HepG2 (cell line): ENCODE data around the gene SETD2. TPM values are rescaled to one million over a fixed set of nuclear protein-coding genes. Genes with fewer than 3 reads are reported as not detected.

Experiments
- FIP1L1 ChIP-seq: fragments of 200-400 bp; formaldehyde crosslinking; IDR thresholded peaks from 2 replicates; pipeline ENCODE4 v1.6.1; 2018; ENCODE audit warnings: low read depth, mild to moderate bottlenecking, low read length, moderate library complexity, borderline replicate concordance; ENCODE audit not compliant: insufficient read depth
- IKZF4 ChIP-seq: sonication (generic); formaldehyde crosslinking; IDR thresholded peaks from 2 replicates; pipeline ENCODE4 v1.5.1; 2020; ENCODE audit warnings: borderline replicate concordance, mild to moderate bottlenecking, low read depth, missing genetic modification reagents; ENCODE audit errors: not compliant biosample characterization
- NFKB2 ChIP-seq: sonication (generic); formaldehyde crosslinking; IDR thresholded peaks from 2 replicates; pipeline ENCODE4 v1.4.0; 2020; ENCODE audit warnings: missing genetic modification reagents, borderline replicate concordance
- THAP9 ChIP-seq: sonication (generic); formaldehyde crosslinking; IDR thresholded peaks from 2 replicates; pipeline ENCODE4; 2020; ENCODE audit warnings: missing genetic modification reagents, mild to moderate bottlenecking, borderline replicate concordance
- ZNF572 ChIP-seq: sonication (generic); formaldehyde crosslinking; IDR thresholded peaks from 2 replicates; pipeline ENCODE4 v1.5.1; 2020; ENCODE audit warnings: mild to moderate bottlenecking, missing genetic modification reagents
- polyA plus RNA-seq, 8 experiments: library from polyadenylated mRNA; depleted of rRNA in 3 of 8; stranded (reverse) in 7 of 8; unstranded in 1 of 8; fragments of >200 nt; fragmentation: Illumina TruSeq in 4 of 8; extraction: Trizol in 4 of 8; gene quantifications; 2 replicates each; pipeline versions ENCODE4 v1.2.1 to v1.2.3, GENCODE V29; 2011 to 2016; ENCODE audit warnings: low read depth in 4 of 8, missing spikeins in 1 of 8, mixed read lengths in 1 of 8; ENCODE audit not compliant: insufficient read depth in 1 of 8
- total RNA-seq, 5 experiments: library from RNA; depleted of rRNA; stranded (reverse); fragments of >200 nt; fragmentation: Illumina TruSeq; extraction: Trizol; gene quantifications; 2 replicates each; pipeline ENCODE4 v1.2.3, GENCODE V29; 2016; ENCODE audit warnings: low read depth in 1 of 5
- TF ChIP-seq, protein P1 (sequence below): IDR thresholded peaks from 2 replicates; pipeline ENCODE4 v1.6.1; 2018; ENCODE audit warnings: missing genetic modification reagents, mild to moderate bottlenecking, missing compliant biosample characterization
- TF ChIP-seq, protein P2 (sequence below): sonication (generic); formaldehyde crosslinking; IDR thresholded peaks from 2 replicates; pipeline ENCODE4 v1.4.0; 2020; ENCODE audit warnings: missing genetic modification reagents, borderline replicate concordance

Gene SETD2
- total and polyA plus RNA-seq, 2 of the 13 experiments (the other 11 are each of a cell fraction or from before 2014, with no cell fraction given) = 14.2 to 24.2 TPM

- TF ChIP-seq THAP9 (CRISPR knock-in tag) (no peak), ZNF572 (no peak), IKZF4 (CRISPR knock-in tag) (no peak), FIP1L1 (no peak), NFKB2 (CRISPR knock-in tag) (no peak)
- TF ChIP-seq, protein P1, sequence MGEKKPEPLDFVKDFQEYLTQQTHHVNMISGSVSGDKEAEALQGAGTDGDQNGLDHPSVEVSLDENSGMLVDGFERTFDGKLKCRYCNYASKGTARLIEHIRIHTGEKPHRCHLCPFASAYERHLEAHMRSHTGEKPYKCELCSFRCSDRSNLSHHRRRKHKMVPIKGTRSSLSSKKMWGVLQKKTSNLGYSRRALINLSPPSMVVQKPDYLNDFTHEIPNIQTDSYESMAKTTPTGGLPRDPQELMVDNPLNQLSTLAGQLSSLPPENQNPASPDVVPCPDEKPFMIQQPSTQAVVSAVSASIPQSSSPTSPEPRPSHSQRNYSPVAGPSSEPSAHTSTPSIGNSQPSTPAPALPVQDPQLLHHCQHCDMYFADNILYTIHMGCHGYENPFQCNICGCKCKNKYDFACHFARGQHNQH (CRISPR knock-in tag) = no peak
- TF ChIP-seq, protein P2, sequence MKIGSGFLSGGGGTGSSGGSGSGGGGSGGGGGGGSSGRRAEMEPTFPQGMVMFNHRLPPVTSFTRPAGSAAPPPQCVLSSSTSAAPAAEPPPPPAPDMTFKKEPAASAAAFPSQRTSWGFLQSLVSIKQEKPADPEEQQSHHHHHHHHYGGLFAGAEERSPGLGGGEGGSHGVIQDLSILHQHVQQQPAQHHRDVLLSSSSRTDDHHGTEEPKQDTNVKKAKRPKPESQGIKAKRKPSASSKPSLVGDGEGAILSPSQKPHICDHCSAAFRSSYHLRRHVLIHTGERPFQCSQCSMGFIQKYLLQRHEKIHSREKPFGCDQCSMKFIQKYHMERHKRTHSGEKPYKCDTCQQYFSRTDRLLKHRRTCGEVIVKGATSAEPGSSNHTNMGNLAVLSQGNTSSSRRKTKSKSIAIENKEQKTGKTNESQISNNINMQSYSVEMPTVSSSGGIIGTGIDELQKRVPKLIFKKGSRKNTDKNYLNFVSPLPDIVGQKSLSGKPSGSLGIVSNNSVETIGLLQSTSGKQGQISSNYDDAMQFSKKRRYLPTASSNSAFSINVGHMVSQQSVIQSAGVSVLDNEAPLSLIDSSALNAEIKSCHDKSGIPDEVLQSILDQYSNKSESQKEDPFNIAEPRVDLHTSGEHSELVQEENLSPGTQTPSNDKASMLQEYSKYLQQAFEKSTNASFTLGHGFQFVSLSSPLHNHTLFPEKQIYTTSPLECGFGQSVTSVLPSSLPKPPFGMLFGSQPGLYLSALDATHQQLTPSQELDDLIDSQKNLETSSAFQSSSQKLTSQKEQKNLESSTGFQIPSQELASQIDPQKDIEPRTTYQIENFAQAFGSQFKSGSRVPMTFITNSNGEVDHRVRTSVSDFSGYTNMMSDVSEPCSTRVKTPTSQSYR (CRISPR knock-in tag) = no peak
- TF ChIP-seq, all 625 proteins: peak for 0
These were observed 121.6 kb downstream of the SETD2 start (continued) for GRCh38 chr3:47042231-47042791.
